Measurements from ENCODE around the gene CTCF. TPM values are rescaled to one million over a fixed set of nuclear protein-coding genes. Genes with fewer than 3 reads are reported as not detected.

Gene CTCF
- total RNA-seq, 4 donors from 2014 or later = 24.2 to 42.9 (median 28.2) TPM

- DNase-seq (ENCODE audit: low spot score) (no peak), ATAC-seq (ENCODE audit: low FRiP score) (no peak)
- no peak for TF ChIP-seq CTCF (IDR thresholded peaks at IDR 0.05)
These were observed 1.4 kb upstream of the CTCF start for GRCh38 chr16:67560827-67561342.

- DNase-seq (ENCODE audit: low spot score) = no peak
- no peak for TF ChIP-seq CTCF (IDR thresholded peaks at IDR 0.05)
- no peak for ATAC-seq (ENCODE audit: low FRiP score)
These were observed 864 bp upstream of the CTCF start for GRCh38 chr16:67561501-67561823.

- DNase-seq (ENCODE audit: low spot score) (peak; percentile 78), ATAC-seq (ENCODE audit: low FRiP score) (peak; percentile 93)
- no peak for TF ChIP-seq CTCF (IDR thresholded peaks at IDR 0.05)
These were observed 351 bp upstream of the CTCF start for GRCh38 chr16:67561824-67562525.

- peak; percentile 7 for ATAC-seq (ENCODE audit: low FRiP score)
- no peak for DNase-seq (ENCODE audit: low spot score)
- no peak for TF ChIP-seq CTCF (IDR thresholded peaks at IDR 0.05)
These were observed 787 bp downstream of the CTCF start for GRCh38 chr16:67562918-67563707.

- TF ChIP-seq CTCF (IDR thresholded peaks at IDR 0.05) = no peak
- ATAC-seq (ENCODE audit: low FRiP score) = peak; percentile 31
These were observed 1.6 kb downstream of the CTCF start for GRCh38 chr16:67563708-67564468.

GRCh38 chr16:67565470-67566100 is 3.3 kb downstream of the CTCF start:
- no peak for DNase-seq (ENCODE audit: low spot score)

More at GRCh38 chr16:67563708-67564468, 1.6 kb downstream of the CTCF start:
- DNase-seq (ENCODE audit: low spot score) = no peak

More at GRCh38 chr16:67565470-67566100, 3.3 kb downstream of the CTCF start:
- no peak for TF ChIP-seq CTCF (IDR thresholded peaks at IDR 0.05)
- ATAC-seq (ENCODE audit: low FRiP score) = no peak
